GM21447 (cell line): ENCODE data around the gene RBMS1.

Experiments
- ATAC-seq: cut with Tn5 transposase; IDR thresholded peaks from one replicate; pipeline ENCODE4 v1.9.1; 2021; ENCODE audit not compliant: unreplicated experiment

The RBMS1 gene

DNA sequence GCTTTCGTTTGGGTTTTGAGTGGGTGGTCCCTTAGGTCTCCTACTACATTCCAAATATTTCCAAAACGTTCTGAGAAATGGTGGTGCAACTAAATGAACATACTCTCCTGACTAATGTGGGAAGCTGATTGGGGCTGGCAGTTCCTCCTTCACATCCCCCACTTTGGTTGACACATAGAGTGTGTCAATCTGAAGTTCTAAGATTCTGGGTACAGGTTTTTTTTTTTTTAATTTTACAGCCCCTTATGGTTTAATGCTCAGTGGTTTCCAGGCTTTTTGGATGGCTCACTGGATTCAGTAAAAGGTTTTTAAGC is 235.2 kb downstream of the RBMS1 start:
- ATAC-seq, result no peak

DNA sequence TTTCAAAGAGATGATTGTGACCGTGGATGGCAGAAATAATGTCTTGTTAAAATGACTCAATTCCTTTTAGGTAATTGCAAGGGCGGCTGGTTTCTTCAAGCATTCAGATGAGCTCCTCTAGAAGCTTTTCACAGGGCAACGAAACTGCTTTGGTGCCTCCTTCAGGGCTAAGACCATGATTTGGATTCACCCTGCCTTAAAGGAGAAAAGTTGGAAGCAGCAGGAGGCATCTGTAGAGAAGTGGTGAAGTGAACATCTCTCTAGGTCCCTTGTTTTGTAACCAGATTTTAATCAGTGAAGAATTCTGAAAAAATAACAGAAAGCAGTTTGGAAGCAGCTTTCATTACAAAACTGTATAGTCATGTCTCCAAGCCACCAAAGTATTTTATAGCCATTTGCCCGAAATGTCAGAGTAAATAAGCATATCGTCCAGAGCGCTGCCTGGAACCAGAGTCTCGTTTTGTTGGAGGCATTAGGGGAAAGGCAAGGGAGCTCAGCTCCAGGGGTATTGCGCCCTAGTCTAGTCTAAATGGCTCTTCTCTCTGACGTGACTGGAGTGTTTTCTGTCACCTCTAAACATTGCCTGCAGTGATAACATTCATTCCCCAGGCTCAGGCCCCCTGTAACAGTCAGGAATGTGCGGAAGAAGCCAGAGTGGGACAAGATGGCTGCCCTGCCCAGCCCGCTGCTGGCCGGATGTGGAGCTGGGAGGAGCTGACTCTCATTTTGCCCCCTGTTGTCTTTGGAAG is 235.7 kb downstream of the RBMS1 start:
- no peak for ATAC-seq

DNA sequence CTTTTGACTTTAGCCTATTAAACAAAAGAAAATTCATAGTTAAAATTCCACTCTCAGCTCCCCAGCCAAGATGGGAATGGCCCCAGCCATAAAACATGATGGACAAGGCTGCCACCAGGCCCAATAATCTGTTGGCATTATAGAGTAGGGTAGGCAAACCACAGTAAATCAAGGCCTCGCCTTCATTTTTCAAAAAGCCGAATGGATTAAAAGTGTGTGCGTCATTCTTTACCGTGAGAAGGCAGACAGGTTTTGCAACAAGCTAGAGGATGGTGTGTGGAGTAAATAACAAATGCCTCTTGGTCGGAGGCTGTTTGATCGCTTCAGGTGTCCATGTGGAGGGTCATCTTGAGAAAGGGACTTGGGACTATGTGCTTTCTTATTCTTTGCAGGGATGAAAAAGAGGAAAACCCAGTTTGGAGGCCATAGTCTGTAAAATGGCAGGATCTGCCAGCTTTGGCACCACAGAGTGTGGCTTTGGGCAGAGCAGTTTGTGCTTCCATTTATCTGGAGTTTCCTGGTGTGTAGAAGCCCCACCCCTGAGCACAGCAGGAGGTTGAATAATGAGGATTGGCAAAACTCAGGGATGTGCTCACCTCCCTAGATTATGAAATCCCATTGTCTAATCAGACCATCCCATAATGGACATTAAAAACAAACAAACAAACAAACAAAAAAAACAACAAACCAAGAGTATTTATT is 236.4 kb downstream of the RBMS1 start:
- no peak for ATAC-seq

DNA sequence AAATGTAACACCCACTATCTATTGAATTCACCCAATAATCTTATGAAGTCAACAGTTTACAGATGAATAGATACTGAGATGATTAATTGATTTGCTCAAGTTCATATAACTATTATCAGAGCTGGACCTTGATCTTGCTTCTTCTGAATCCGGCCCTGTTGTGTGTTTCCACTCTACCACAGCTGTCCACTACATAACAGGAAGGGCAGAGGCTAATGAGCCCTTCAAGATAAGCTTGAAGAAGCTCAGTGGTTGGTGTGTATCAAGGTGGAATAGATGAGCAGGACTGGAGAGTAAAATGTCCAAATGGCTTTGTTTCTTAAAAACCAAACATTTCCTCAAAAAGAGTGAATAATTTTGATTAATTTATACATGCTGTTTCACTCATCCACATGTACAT is 237.1 kb downstream of the RBMS1 start:
- no peak for ATAC-seq

DNA sequence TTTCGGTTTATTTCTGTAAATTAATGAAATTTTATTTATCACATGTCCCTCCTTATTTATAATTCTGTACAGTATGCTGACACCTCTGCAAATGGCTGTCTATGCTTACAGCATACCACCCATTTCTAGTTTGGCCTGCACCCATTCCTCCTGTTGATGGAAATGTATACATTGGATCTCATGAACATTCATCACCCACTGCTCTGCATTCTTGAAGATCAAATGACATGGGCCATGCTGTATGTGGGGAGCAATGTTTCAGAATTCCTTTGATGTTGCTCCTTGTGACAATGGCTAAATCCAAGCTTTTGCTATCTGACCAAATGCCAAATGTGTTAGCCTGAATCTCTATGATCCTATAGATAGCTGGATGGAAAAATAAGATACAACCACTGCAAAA is 238.2 kb downstream of the RBMS1 start:
- no peak for ATAC-seq

DNA sequence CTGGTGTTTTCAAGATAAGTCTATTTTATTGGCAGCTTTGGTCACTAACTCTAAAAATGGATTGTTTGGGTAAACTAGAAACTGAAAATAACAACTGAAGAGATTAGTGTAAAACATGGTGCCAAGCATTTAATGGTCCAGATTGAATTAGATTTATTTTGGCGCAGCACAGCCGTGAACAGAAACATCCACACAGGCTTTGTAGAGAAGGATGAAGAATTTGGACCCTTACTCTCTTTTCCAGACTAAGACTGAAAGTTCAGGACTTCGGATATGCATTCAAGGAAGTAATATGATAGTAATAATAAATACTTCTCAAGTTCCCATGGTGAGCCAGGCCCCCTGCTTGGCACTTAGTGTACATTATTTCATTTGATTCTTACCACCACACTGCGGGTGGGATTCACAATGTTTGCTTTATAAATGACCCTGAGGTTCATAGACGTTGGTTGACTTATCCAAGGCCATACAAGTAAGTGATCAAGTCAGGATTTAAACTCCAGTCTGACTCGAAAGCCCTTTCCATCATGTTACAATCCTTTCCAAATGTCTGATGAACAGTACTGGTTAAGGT is 239.3 kb downstream of the RBMS1 start:
- no peak for ATAC-seq

DNA sequence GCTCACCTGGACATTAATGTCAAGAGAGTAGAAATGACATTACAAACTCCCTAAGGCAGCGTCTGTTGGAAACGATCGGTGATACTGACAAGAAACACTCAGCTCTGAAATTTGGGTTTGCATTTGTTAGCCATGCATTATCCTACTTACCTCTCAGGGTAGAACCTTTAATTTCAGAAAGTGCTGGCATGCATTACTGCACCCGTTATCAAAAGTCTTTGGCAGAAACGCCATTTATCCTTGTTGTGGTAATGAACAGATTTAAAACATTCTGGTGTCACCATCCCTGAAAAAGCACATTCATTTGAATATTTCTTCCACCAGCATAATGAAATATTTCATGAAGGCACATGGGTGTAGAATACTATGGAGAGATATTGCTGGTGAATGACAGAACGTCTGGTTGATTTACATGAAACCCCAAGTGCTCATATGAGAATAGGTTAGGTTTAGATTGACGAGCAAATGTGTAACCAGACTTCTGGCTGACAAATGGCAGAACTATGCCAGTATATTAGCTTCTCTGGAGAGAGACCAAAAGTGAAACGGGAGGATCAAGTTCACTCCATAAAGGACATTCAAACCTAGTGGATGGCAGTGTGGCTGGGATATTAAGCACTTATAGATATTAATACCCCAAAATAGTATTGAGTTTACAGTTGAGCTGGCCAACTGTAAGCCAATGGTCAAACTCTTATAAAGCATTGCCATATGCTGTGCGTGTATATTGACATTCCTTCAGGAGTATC is 240.0 kb downstream of the RBMS1 start:
- ATAC-seq, result no peak

DNA sequence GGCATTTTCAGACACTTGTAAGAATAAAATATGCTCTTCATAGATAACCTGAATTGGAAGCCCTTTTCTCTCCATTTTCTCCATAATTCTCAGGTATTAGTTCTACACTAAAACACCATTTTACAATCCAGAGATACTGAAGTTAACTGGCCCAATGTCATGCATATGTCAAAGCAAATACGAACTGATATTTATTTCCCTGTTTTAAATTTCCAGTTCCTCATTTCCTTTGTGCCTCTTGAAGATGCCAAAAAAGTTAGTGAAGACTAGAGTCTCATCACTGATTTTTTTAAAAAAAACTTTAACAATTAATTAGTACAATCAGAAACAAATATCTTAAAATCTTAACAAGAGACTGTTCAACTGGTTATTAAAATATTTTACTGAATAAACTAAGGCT is 240.7 kb downstream of the RBMS1 start:
- ATAC-seq, result no peak

DNA sequence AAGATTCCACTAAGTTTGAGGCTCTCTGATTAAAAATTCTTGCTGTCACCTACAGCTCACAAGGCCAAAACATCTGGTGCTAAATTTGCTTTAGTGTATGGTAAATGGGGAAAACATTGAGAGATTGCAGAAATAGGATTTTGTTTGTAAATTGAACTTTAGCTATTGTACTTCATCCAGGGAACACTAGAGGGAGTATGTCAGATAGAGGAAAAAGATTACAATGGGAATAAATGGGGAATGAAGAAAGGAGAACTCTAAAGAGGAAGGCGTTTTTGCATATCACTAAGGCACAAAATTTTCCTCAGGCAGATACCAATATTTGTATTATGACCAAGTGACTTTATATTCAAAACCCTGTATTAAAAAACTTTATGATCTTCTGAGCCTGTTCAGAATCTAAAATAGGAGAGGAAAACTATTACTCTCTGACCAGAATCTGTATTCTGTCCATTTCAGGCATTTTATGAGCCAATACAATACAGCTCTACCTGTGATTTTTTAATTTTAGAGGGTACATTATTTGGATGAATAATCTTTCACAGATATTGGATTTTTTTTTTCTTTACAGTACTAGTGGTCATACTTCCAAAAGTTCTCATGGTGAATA is 241.2 kb downstream of the RBMS1 start:
- ATAC-seq, result no peak

DNA sequence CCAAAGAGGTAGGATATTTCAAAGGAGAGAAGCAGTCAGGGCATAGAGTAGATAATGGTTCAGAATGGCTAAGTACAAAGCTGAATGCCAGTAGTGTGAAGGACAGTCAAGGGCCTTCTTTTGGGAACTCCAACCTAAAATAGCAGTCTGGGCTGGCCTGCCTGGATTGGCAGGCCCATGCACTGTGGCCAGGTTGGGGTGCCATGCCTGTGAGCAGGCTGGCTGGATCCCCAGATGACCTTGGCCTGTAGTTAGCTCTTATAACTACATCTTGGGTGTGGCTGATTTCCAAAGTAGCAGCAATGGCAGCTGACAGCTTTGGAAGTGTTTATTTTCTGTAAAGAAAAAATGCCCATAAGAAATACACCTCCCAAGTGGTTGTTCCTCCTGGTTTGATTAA is 242.0 kb downstream of the RBMS1 start:
- ATAC-seq, result no peak

DNA sequence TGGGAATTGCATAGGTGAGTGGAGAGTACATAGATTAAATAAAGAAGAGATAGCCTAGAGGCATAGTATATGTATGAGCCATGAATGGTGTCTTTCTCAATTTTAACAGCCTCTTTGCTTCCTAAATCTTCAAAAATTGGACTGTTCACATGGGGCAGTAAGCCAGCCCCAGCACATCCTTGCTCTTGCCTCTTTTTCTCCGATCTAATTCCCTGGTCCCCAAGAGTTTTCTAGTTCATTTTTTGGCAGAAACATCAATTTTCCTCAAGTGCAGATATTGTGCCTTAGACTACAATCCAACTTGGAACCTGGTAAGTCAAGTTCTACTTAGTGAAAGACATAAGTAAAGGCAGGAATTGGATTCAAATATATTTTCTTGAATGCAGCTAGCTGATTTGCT is 243.7 kb downstream of the RBMS1 start:
- ATAC-seq, result no peak

DNA sequence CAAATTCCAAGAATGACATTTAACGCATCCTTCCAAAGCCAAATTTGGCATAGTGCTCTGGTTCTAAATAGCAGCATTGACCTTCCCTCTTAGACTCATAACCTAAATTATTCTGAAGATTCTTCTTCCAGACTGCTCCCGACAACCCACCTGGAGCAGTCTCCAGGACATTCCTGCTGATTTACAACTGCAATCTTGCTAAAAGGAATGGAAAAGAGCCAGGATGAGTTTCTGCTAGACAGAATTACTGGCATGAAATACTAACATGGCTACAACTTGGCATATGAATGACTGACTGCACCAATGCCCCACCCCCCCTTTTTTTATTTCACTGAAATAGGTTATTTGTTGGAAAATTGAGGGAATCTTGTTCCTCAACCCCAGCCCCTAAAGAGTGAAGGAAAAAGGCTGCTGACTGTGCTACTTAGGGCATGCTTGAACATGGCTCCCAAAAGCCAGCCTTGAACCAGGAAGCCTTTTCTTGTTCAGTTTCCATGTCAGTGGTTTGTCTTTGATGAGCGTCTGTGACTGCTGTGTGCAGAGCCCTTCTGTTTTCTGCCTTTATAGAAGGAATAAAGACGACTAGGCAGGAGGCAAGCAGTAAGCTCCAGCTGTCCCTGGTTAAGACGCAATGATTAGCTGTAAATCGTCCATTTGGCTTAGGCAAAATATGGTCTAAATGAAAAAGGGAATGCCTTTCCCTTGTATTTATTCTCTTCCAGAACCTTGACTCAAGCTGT is 246.1 kb downstream of the RBMS1 start:
- no peak for ATAC-seq

DNA sequence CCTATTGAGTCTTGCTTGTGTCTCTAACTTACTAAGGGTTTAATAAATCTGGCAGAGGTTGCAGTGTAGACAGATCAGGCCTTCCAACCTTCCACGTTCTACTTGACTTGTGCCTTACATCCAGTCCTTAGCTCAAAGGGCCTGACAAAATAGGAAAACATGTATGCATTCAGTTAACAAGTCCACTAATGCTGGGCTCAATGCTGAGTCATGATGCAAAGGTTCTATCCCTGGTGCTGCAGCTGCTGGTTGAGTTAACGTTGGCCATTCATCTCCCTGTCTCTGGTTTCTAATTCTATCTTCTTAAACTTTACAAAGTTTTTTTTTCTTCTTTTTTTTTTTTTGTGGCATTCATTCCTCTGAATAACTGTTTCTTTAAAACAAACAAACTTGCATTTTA is 247.3 kb downstream of the RBMS1 start:
- ATAC-seq, result no peak

DNA sequence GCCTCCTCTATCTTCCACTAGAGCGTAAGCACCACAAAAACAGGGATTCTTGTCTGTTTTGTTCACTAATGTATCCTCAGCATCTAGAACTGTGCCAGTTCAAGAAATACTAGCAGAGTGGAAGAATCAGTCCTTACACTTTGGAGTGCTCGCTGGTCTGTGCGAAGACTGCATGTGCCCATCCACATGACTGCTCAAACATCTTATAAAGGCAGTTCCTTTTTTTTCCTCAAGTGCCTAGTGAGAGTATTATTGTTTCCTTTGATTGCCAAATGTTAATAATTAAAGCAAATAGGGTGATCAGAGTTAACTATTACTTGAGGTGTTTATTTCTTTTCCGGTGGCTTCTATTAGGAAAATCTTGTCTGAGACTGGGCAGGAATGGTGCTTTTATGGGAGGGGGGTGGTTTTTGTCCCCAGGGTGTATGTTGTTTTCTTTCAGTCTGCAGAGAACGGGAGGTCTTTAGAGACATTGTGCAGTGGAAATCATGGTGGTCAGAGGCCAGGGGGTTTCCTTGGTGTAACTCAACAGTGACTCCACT is 247.9 kb downstream of the RBMS1 start:
- ATAC-seq, result no peak

DNA sequence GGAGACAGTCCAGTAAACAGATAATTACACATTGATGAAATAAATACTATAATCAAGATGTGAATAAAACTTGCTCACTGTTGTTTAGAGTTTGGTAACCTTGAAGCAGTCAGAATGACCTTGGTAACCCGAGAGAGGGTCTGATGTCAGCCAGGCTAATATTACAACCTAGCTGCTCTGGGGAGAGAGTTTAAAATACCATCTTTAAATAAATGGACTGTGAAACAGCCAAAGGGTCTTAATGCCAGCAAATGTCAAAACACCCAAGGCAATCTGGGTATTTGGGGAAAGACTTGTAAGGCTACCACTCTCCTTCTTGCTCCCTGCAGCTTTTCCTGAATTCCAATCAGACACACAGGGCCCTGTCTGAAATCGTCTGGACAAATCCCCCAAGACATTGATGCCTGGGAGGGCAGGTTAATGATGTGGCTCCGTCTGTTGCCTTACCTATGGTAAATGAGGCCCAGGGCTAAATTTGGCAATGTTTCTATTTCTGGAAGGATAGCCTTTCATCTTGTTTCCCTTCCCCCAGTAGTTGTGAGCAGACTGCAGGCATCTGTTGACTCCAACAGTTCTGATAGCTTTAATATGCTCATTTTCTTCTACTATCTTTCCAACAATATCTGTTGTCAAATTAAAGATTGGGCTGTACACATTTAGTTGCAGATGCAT is 250.6 kb downstream of the RBMS1 start:
- ATAC-seq, result no peak

DNA sequence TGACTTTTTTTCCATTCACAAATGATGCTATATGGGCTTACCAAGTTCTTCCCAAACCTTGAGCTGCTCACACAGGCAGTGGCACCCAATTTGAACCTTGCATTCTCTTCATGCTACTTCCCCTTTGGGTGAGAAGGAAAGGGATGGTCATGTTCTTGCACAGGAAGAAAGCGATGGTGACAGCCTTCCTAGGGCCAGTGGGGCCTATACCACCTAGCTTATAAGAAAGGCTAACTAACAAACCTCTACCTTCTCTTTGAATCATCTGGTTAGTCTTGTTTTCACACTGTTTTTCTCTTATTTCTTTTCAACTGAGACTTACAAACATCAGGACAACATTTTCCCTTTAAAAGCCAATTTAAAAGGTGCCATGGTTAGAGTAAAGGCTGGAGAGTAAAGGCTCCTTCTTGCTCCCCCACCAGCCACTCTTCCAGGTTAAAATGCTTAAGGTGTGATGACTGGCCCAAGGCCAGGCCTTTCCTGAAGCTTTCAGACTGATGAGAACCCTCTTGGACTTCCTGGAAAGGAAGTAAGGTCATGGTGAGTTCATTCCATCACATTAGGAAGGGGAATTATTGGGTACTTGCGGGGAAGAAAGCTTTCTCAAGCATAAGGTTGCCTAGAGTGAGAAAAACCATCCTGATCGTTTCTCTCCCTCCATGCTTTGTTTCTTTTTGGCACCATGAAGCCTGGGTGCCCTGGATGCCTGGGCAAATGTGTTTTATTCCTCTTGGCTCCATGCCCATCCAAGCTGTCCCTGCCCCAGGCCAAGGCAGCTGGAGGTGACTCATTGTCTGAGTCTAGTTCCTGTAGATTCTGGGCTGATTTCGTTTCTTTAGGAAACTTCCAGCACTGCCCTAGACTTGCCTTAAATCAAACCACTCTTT is 252.1 kb downstream of the RBMS1 start:
- no peak for ATAC-seq

DNA sequence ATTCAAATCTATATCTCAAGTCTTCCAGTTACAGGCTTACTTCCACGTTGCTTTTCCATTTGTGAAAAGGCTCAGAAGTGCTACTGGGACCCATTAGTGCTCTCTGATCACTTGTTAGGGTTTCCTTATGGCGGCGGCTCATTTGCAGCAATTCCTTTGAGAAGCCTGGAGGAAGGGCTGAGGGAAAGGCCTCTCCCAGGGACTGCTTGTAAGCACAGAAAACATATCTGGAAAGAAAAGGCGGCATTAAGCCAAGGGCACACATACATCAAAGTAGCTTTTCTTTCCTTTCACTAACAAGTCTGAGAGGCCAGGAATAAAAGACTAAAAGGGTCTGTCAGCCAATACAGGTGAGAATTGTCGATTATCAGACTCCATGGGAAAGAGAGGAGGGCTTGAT is 254.2 kb downstream of the RBMS1 start:
- ATAC-seq, result no peak

DNA sequence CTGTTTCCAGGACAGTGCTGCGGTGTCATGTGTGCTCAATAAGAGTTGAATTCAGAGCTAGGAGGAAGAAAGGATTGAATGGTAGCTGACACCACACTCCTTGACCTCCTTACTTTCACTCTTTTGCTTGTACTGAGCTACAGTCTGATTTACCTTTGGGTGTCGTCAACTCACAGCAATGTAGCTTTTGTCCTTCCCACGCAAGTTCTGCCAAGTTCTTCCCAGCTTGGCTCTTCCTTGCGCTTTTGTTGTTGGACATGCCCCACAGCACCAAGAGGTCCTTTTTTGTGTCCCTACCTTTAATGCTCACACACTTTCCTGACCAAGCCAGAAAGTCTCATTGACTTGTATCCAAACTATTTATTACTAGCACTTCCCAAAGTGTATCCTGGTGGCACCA is 255.2 kb downstream of the RBMS1 start:
- no peak for ATAC-seq

DNA sequence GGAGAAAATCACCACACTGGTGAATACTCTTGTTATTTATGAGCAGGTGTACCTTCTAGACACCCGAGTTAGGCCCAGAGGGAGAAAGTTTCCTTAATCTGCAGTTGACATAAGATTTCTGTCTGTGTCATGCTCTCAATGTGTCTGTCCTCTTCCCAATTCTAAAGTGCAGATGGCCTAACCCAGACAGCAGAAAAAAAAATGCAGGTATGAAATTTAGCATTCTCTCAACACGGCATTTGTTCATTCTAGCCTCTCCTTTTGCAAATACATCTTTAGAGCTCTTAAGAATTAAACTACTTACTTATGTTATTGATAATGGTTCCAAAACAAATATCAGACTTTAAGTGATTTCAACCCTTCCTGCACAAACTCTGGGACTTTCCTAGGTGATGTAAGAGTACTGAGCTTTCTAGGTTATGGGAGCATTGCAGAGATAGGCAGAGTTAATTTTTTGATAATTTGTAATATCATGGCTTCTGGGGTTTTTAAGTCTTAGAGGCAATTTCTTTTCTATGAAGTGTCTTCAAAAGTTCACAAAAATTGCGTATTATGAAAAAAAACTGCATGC is 260.6 kb downstream of the RBMS1 start:
- ATAC-seq, result no peak
